PFSK-1 (cell line): Measurements from ENCODE around the gene ADSL.

Source experiments
- FOXP2 ChIP-seq: optimal IDR thresholded peaks from 2 replicates; pipeline ENCODE3; 2011; ENCODE audit warnings: borderline replicate concordance, control low read depth, inconsistent platforms; ENCODE audit not compliant: insufficient read depth; ENCODE audit errors: extremely low read length, extremely low read depth
- POLR2AphosphoS5 ChIP-seq: IDR thresholded peaks from 2 replicates; pipeline ENCODE4 v1.6.1; 2012; ENCODE audit warnings: low read depth, mild to moderate bottlenecking, control low read depth, low read length, moderate library complexity
- REST ChIP-seq, 2 experiments: IDR thresholded peaks; 2 replicates each; pipeline versions ENCODE4 v1.6.1 to v1.8.0; 2011 to 2012; ENCODE audit warnings: low read depth in 2 of 2, low read length in 2 of 2, control low read depth in 1 of 2, inconsistent platforms in 1 of 2, mild to moderate bottlenecking in 1 of 2, moderate library complexity in 1 of 2; ENCODE audit not compliant: insufficient read depth in 1 of 2
- SIN3A ChIP-seq: IDR thresholded peaks from 2 replicates; pipeline ENCODE4 v1.6.1; 2012; ENCODE audit warnings: mild to moderate bottlenecking, low read length, moderate library complexity, borderline replicate concordance; ENCODE audit not compliant: insufficient read depth

GRCh38 chr22:40385036-40385782 lies 38.9 kb downstream of the ADSL start:
- TF ChIP-seq FOXP2 (no peak), POLR2AphosphoS5 (no peak), SIN3A (no peak), REST (IDR thresholded peaks at IDR 0.05; ENCODE audit: insufficient read depth in 1 of 2, low read depth in 2 of 2, low read length in 2 of 2) (no peak)
